Hematopoietic multipotent progenitor cell treated with erythropoietin and hydrocortisone succinate and interleukin-3 and kit ligand, for 17 days (in vitro differentiated cells): ENCODE data around the gene ADGRF3.
A peak's percentile ranks its signal among the peaks of the same experiment; 100 is the strongest.
"Not testable (repeated sequence)": the region's sequence is repeated elsewhere in the genome, so short reads cannot be mapped to it uniquely, and the experiment has no call there.

Experiments used
- DNase-seq: peaks from one replicate; pipeline ENCODE4 v3.0.0-alpha.2; 2015; ENCODE audit warnings: low spot score

The ADGRF3 gene

GRCh38 chr2:26346454-26347053, at the start of gene ADGRF3:
ADGRF3 (minus strand) TSS chr2:26346789; CDS start chr2:26346234, 555 bp downstream.
- peak; percentile 77 for DNase-seq

DNA sequence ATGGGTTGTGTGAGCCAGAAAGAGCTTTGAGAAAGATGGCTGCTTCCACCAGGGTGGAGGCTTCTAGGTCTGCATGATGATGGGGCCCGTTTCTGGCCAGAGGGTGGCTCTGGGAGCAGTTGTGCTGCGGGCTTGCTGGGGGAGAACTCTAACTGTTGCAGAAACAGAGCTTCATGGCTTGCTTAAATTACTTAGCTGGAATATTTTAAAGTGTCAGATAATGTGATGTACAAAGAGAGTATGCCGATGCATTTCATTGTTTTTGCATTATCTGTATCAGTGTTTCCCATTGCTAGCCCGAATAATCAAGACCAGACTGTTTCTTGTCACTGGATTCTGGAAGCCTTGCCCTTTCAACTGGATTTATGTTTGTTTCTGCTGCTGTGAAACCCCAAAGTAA, 48.8 kb upstream of the ADGRF3 start:
- DNase-seq, result no peak

- DNase-seq, result no peak
Observed at GRCh38 chr2:26394694-26395093, 48.1 kb upstream of the ADGRF3 start.

GRCh38 chr2:26387189-26387588, 40.6 kb upstream of the ADGRF3 start:
- no peak for DNase-seq

GRCh38 chr2:26384597-26384996, 38.0 kb upstream of the ADGRF3 start:
- DNase-seq, result no peak

GRCh38 chr2:26384183-26384582, 37.6 kb upstream of the ADGRF3 start:
- DNase-seq, result no peak

- no peak for DNase-seq
Observed at GRCh38 chr2:26382564-26382963, 36.0 kb upstream of the ADGRF3 start.

DNA sequence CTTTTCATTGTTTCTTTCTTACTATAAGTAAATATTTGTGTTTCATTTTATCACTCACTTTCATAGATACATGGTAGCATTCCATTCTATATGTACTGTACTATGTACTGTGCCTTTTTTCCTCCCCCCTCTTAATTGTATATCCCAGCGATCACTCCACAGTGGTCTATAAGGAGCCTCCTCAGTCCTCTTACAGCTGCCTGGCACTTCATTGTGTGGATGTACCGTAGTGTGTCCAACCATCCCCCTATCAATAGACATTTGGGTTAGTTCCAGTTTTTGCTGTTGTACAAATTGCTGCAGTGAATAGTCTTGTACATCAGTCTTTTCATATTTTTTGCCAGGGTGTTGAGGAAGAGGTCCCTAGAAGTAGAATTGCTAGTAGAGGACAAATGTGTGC, 33.7 kb upstream of the ADGRF3 start:
- DNase-seq, result no peak

GRCh38 chr2:26376799-26377198, 30.2 kb upstream of the ADGRF3 start:
- no peak for DNase-seq

DNA sequence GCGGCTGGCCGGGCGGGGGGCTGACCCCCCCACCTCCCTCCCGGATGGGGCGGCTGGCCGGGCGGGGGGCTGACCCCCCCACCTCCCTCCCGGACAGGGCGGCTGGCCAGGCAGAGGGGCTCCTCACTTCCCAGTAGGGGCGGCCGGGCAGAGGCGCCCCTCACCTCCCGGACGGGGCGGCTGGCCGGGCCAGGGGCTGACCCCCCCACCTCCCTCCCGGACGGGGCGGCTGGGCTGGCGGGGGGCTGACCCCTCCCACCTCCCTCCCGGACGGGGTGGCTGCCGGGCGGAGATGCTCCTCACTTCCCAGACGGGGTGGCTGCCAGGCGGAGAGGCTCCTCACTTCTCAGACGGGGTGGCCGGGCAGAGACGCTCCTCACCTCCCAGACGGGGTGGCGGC, 24.3 kb upstream of the ADGRF3 start:
- DNase-seq, result not testable (repeated sequence)

DNA sequence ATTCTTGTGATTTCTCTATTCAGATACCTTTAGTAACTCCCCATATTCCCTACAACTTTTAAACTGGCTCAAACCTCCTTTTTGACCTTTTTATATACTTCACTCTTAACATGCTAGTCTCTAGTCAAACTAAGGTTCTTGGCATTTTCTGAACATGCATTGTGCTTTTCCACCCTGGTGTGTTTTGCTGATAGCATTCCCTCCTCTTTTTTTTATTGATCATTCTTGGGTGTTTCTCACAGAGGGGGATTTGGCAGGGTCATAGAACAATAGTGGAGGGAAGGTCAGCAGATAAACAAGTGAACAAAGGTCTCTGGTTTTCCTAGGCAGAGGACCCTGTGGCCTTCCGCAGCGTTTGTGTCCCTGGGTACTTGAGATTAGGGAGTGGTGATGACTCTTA, 23.1 kb upstream of the ADGRF3 start:
- DNase-seq, result not testable (repeated sequence)

- no peak for DNase-seq
Observed at GRCh38 chr2:26366957-26367356, 20.4 kb upstream of the ADGRF3 start.

GRCh38 chr2:26364669-26365068, 18.1 kb upstream of the ADGRF3 start:
- DNase-seq, result no peak

DNA sequence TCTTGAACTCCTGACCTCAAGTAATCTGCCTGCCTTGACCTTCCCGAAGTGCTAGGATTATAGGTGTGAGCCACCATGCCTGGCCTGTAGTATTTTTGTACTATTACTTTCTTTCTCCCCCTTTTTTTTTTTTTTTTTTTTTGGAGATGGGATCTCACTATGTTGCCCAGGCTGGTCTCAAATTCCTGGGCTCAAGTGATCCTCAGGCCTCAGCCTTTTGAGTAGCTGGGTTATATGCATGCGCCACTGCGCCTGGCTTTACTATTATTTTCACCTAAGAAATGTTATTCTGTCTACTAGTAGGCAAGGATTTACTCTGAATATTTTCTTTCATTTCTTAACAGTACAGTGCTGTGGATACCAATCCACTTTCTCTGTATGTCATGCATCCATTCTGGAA, 17.4 kb upstream of the ADGRF3 start:
- DNase-seq, result no peak

- no peak for DNase-seq
Observed at GRCh38 chr2:26363323-26363722, 16.7 kb upstream of the ADGRF3 start.

- DNase-seq, result no peak
Observed at GRCh38 chr2:26359886-26360473, 13.4 kb upstream of the ADGRF3 start.

- DNase-seq, result no peak
Observed at GRCh38 chr2:26356771-26357170, 10.2 kb upstream of the ADGRF3 start.

- DNase-seq, result peak; percentile 71
Observed at GRCh38 chr2:26356111-26356510, 9.5 kb upstream of the ADGRF3 start.

- peak; percentile 93 for DNase-seq
Observed at GRCh38 chr2:26355038-26355995, 8.7 kb upstream of the ADGRF3 start.

- not testable (repeated sequence) for DNase-seq
Observed at GRCh38 chr2:26354469-26354868, 7.9 kb upstream of the ADGRF3 start.

DNA sequence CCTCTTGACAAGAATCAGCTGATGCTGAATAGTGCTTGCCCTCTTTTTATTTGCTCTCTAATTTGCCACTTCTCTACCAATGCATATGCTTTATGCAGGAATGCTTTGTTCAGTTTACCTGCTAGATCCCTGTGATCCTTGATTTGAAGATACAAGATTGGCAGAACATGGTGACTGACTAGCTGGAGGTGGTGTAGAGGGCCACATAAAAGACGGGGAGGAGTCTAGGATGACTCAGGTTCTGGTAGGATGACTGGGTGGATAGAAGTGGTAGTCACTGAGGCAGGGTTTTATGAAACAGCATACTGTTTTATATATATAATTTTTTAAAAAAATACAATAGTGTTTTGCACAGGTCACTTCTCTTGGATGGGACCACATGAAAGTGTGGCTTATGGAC, 6.3 kb upstream of the ADGRF3 start:
- peak; percentile 76 for DNase-seq

DNA sequence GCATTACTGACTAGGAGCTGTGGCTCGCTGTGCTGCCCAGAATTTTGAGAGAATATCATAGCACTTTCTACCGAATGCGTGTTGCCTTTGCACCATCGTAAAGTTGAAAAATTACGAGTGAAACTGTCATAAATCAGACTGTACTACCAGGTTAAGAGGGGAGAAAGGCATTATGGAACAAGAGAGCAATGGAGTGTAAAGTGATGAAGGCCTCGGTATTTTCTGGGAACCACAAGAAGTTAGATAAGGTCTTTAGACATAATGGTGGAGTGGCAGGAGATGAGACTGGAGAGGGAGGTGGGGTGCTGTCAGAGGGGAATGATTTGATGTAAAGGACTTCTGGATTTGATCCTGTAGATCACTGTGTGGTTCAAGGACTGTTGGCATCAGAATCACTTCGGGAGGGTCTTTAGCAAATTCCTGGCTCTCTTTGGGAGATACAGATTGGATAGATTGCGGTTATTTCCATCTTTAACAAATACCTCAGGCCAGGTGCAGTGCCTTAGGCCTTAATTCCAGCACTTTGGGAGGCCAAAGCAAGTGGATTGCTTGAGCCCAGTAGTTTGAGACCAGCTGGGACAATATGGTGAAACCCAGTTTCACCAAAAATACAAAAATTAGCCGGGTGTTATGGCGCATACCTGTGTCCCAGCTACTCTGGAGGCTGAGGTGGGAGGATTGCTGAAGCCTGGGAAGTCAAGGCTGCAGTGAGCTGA, 4.9 kb upstream of the ADGRF3 start:
- no peak for DNase-seq
